ENCODE data around the gene CSF1R. TPM values are rescaled to one million over a fixed set of nuclear protein-coding genes. Genes with fewer than 3 reads are reported as not detected.

The CSF1R gene
- polyA plus RNA-seq, 2 of the 4 experiments (the other 2 are of a cell fraction), result 0.06 TPM; not detected in 1

- WGBS (ENCODE audit: missing lambda C conversion rate), result 90% methylated on average over 4 of the region's 4 CpGs
- no peak for TF ChIP-seq ELK1 (IDR thresholded peaks at IDR 0.05; ENCODE audit: low read depth, low read length)
- TF ChIP-seq HOXB13 (CRISPR knock-in tag; IDR thresholded peaks at IDR 0.05; ENCODE audit: low read depth), result no peak
- no peak for TF ChIP-seq SMC3 (IDR thresholded peaks at IDR 0.05)
- TF ChIP-seq, protein P1, sequence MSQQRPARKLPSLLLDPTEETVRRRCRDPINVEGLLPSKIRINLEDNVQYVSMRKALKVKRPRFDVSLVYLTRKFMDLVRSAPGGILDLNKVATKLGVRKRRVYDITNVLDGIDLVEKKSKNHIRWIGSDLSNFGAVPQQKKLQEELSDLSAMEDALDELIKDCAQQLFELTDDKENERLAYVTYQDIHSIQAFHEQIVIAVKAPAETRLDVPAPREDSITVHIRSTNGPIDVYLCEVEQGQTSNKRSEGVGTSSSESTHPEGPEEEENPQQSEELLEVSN (IDR thresholded peaks at IDR 0.05; ENCODE audit: borderline replicate concordance, low read depth), result no peak
- TF ChIP-seq MAZ (IDR thresholded peaks at IDR 0.05; ENCODE audit: borderline replicate concordance, low read depth, low read length), result no peak
- H3K27ac ChIP-seq, result no peak overlapping the region
- H3K4me1 ChIP-seq, result peaks cover 13% of the 10 kb centered on the region
- POLR2A ChIA-PET, result no interaction called here
- no peak overlapping the region for H3K4me3 ChIP-seq
- FAIRE-seq (no peak), ATAC-seq (no peak), DNase-seq (ENCODE audit: low read depth in 1 of 2, low spot score in 1 of 2) (no peak)
- no peak overlapping the region for H3K4me2 ChIP-seq
- CTCF ChIA-PET, result interaction anchor here (0.9 to 4.4 kb wide), 6 partner anchors 11 to 370 kb away, joined by 3 to 20 read pairs (median 4); no protein-coding TSS in a partner anchor
- H3K9me3 ChIP-seq, result no peaks in the 10 kb centered on the region
These were observed 80.0 kb downstream of the CSF1R start for GRCh38 chr5:150006318-150006717.

Small RNA genes lying within 50 kb of the gene (small RNA-seq; reads per million reads assigned to genes)
- 0 reads per million in 6 experiments for gene RF00019

Other genes with a start within 250 kb of the CSF1R start
- gene PDE6A, start 141.8 kb downstream of the CSF1R start, polyA plus RNA-seq (2011; rRNA removed), result 0.30 and 0.35 TPM in 2 replicates
- 0.20 to 0.30 TPM (median 0.28 TPM) in 3 replicates for gene PDE6A, start 141.8 kb downstream of the CSF1R start, polyA plus RNA-seq (2017; fragmentation: RNase III; extraction: RNeasy Plus Mini Kit Qiagen cat#74134 plus additional on column Dnase treatment)
- 23.2 and 31.9 TPM in 2 replicates for gene SLC26A2, start 125.8 kb downstream of the CSF1R start, polyA plus RNA-seq (2011; rRNA removed)
- gene SLC26A2, start 125.8 kb downstream of the CSF1R start, polyA plus RNA-seq (2017; fragmentation: RNase III; extraction: RNeasy Plus Mini Kit Qiagen cat#74134 plus additional on column Dnase treatment), result 28.4 to 33.5 TPM (median 32.2 TPM) in 3 replicates
- 7.3 and 8.4 TPM in 2 replicates for gene TIGD6, start 85.9 kb downstream of the CSF1R start, polyA plus RNA-seq (2011; rRNA removed)
- gene TIGD6, start 85.9 kb downstream of the CSF1R start, polyA plus RNA-seq (2017; fragmentation: RNase III; extraction: RNeasy Plus Mini Kit Qiagen cat#74134 plus additional on column Dnase treatment), result 4.2 to 4.4 TPM (median 4.3 TPM) in 3 replicates
- 34.1 and 37.2 TPM in 2 replicates for gene HMGXB3, start 85.8 kb downstream of the CSF1R start, polyA plus RNA-seq (2011; rRNA removed)
- 19.6 to 20.5 TPM (median 19.9 TPM) in 3 replicates for gene HMGXB3, start 85.8 kb downstream of the CSF1R start, polyA plus RNA-seq (2017; fragmentation: RNase III; extraction: RNeasy Plus Mini Kit Qiagen cat#74134 plus additional on column Dnase treatment)
- gene PDGFRB, start 69.3 kb upstream of the CSF1R start, polyA plus RNA-seq (2011; rRNA removed), result 0.15 and 0.22 TPM in 2 replicates
- 0.05 to 0.24 TPM (median 0.22 TPM) in 3 replicates for gene PDGFRB, start 69.3 kb upstream of the CSF1R start, polyA plus RNA-seq (2017; fragmentation: RNase III; extraction: RNeasy Plus Mini Kit Qiagen cat#74134 plus additional on column Dnase treatment)
- not detected in 2 replicates for gene CDX1, start 80.2 kb upstream of the CSF1R start, polyA plus RNA-seq (2011; rRNA removed)
- not detected in 3 replicates for gene CDX1, start 80.2 kb upstream of the CSF1R start, polyA plus RNA-seq (2017; fragmentation: RNase III; extraction: RNeasy Plus Mini Kit Qiagen cat#74134 plus additional on column Dnase treatment)
- not detected in 2 replicates for gene SLC6A7, start 103.5 kb upstream of the CSF1R start, polyA plus RNA-seq (2011; rRNA removed)
- not detected in 3 replicates for gene SLC6A7, start 103.5 kb upstream of the CSF1R start, polyA plus RNA-seq (2017; fragmentation: RNase III; extraction: RNeasy Plus Mini Kit Qiagen cat#74134 plus additional on column Dnase treatment)
- gene CAMK2A, start 203.2 kb upstream of the CSF1R start, polyA plus RNA-seq (2011; rRNA removed), result 0.09 and 0.19 TPM in 2 replicates
- gene CAMK2A, start 203.2 kb upstream of the CSF1R start, polyA plus RNA-seq (2017; fragmentation: RNase III; extraction: RNeasy Plus Mini Kit Qiagen cat#74134 plus additional on column Dnase treatment), result 0.67 to 1.6 TPM (median 0.93 TPM) in 3 replicates
- 2.9 and 3.2 TPM in 2 replicates for gene ARSI, start 216.4 kb upstream of the CSF1R start, polyA plus RNA-seq (2011; rRNA removed)
- 17.4 to 24.1 TPM (median 22.0 TPM) in 3 replicates for gene ARSI, start 216.4 kb upstream of the CSF1R start, polyA plus RNA-seq (2017; fragmentation: RNase III; extraction: RNeasy Plus Mini Kit Qiagen cat#74134 plus additional on column Dnase treatment)

All from A549 (cell line).